Body of pancreas (tissue), 4 donors: ENCODE results near the gene CLEC4F. TPM values are rescaled to one million over a fixed set of nuclear protein-coding genes. Genes with fewer than 3 reads are reported as not detected.

Source experiments
- ATAC-seq: fragments of 150-250 bp; one replicate; pipeline ENCODE4 v1.9.1; 2016
- DNase-seq, 4 donors: peaks; one replicate each; pipeline ENCODE4 v3.0.0-alpha.2; 2019
- H3K27ac ChIP-seq, 4 donors: fragments of 200-600 bp; sonication (generic); 1 replicate in 3 of 4; 2 replicates in 1 of 4; pipeline versions ENCODE4 v1.5.1 to v1.6.1; 2016 to 2019; ENCODE audit warnings: mild to moderate bottlenecking in 1 of 4, mixed read lengths in 1 of 4, moderate library complexity in 1 of 4
- H3K27me3 ChIP-seq, 2 donors: fragments of 200-600 bp; sonication (generic); one replicate each; pipeline ENCODE4 v1.6.0; 2016; ENCODE audit warnings: mild to moderate bottlenecking in 1 of 2
- H3K36me3 ChIP-seq, 2 donors: fragments of 200-600 bp; sonication (generic); replicated peaks in 1 of 2; 2 replicates each; pipeline ENCODE4 v1.5.1; 2016; ENCODE audit warnings: low read depth in 2 of 2; ENCODE audit not compliant: insufficient read depth in 1 of 2
- H3K4me1 ChIP-seq: fragments of 200-600 bp; sonication (generic); one replicate; pipeline ENCODE4 v1.6.0; 2016
- H3K4me3 ChIP-seq, 2 donors: fragments of 200-600 bp; sonication (generic); 1 replicate in 1 of 2; 2 replicates in 1 of 2; pipeline ENCODE4 v1.5.1; 2016 to 2019
- H3K9me3 ChIP-seq, 3 donors: fragments of 200-600 bp; sonication (generic); 1 replicate in 2 of 3; 2 replicates in 1 of 3; pipeline ENCODE4 v1.5.1; 2016
- CTCF ChIP-seq, 7 experiments: fragments of 450-650 bp in 4 of 7; fragments of 200-600 bp in 3 of 7; sonication (generic) in 3 of 7; IDR thresholded peaks; one replicate each; pipeline ENCODE4 v1.5.1; 2016 to 2019; ENCODE audit warnings: antibody characterized with exemption in 7 of 7
- POLR2A ChIP-seq, 3 donors: fragments of 450-650 bp; IDR thresholded peaks; one replicate each; pipeline ENCODE4 v1.6.1; 2016; ENCODE audit warnings: antibody characterized with exemption in 3 of 3, mild to moderate bottlenecking in 2 of 3
- WGBS, 2 donors: methylation state at CpG; one replicate each; pipeline ENCODE4 v1.1.5; 2017; 5-methylcytosine and 5-hydroxymethylcytosine counted together
- intact Hi-C: fragments of 100-400 bp; cut with DNase I; formaldehyde crosslinking; loops from one replicate; pipeline ENCODE4 v1.15.1; 2023
- total RNA-seq, 2 donors: library from RNA; depleted of rRNA; stranded (reverse); fragments of >200 nt; gene quantifications; one replicate each; pipeline ENCODE4 v1.1.0, GENCODE V29; 2016

The CLEC4F gene
- total RNA-seq = 1 to 10 TPM in 1 of 2 donors, not detected in 1; 3.3 TPM

GRCh38 chr2:70820499-70820898 lies at the start of gene CLEC4F:
Gene CLEC4F, minus strand, starts transcription at chr2:70820599. Its CDS starts 76 bp downstream, at chr2:70820523.
- Histone ChIP-seq H3K4me3 (no peak within 1 kb of the TSS), H3K36me3 (no peaks in the 10 kb centered on the region), H3K9me3 (no peaks in the 10 kb centered on the region), H3K4me1 (no peaks in the 10 kb centered on the region), H3K27ac (no peak within 1 kb of the TSS), H3K27me3 (no peaks in the 10 kb centered on the region)
- intact Hi-C loops = no loop called here
- DNase-seq (no peak), ATAC-seq (no peak)
- no peak for TF ChIP-seq CTCF (IDR thresholded peaks at IDR 0.05)
- no peak for TF ChIP-seq POLR2A (IDR thresholded peaks at IDR 0.05)
- WGBS, 2 donors = 74 to 77% methylated on average over 7 of the region's 7 CpGs

- ATAC-seq (no peak), DNase-seq (no peak)
- intact Hi-C loops = no loop called here
- Histone ChIP-seq H3K4me1 (peaks cover 10% of the 10 kb centered on the region), H3K4me3 (no peak overlapping the region), H3K36me3 (no peaks in the 10 kb centered on the region), H3K9me3 (no peaks in the 10 kb centered on the region), H3K27me3 (no peaks in the 10 kb centered on the region), H3K27ac (no peak overlapping the region)
- 50 to 81% methylated on average over 1 of the region's 1 CpG for WGBS, 2 donors
- no peak for TF ChIP-seq POLR2A (IDR thresholded peaks at IDR 0.05)
Measured at GRCh38 chr2:70868970-70869369, 48.6 kb upstream of the CLEC4F start.

GRCh38 chr2:70861777-70862625 lies 41.6 kb upstream of the CLEC4F start:
- DNase-seq (peak; percentile 85 to 89 (median 86)), ATAC-seq (peak; percentile 96)
- no peak overlapping the region for H3K27ac ChIP-seq
- H3K4me3 ChIP-seq = no peak overlapping the region
- TF ChIP-seq POLR2A (IDR thresholded peaks at IDR 0.05) (no peak), CTCF (IDR thresholded peaks at IDR 0.05) (peak; percentile 94 to 99 (median 97))
- no peaks in the 10 kb centered on the region for H3K36me3 ChIP-seq
- peaks cover 6% of the 10 kb centered on the region for H3K4me1 ChIP-seq
- no peaks in the 10 kb centered on the region for H3K27me3 ChIP-seq
- 19 to 33% methylated on average over 19 to 21 of the region's 21 CpGs for WGBS, 2 donors
- intact Hi-C loops = no loop called here
- H3K9me3 ChIP-seq = no peaks in the 10 kb centered on the region

GRCh38 chr2:70855667-70856066 lies 35.3 kb upstream of the CLEC4F start:
- intact Hi-C loops = no loop called here
- H3K9me3 ChIP-seq = no peaks in the 10 kb centered on the region
- ATAC-seq (no peak), DNase-seq (no peak)
- WGBS, 2 donors = 78 to 80% methylated on average over 1 of the region's 1 CpG
- no peaks in the 10 kb centered on the region for H3K27me3 ChIP-seq
- peaks cover 4% of the 10 kb centered on the region for H3K4me1 ChIP-seq
- H3K36me3 ChIP-seq = no peaks in the 10 kb centered on the region
- H3K4me3 ChIP-seq = no peak overlapping the region
- TF ChIP-seq CTCF (IDR thresholded peaks at IDR 0.05) (no peak), POLR2A (IDR thresholded peaks at IDR 0.05) (no peak)
- no peak overlapping the region for H3K27ac ChIP-seq

GRCh38 chr2:70854411-70854810 lies 34.0 kb upstream of the CLEC4F start:
- peaks cover 4% of the 10 kb centered on the region for H3K4me1 ChIP-seq
- 78 to 95% methylated on average over 3 to 4 of the region's 4 CpGs for WGBS, 2 donors
- no peak for DNase-seq
- intact Hi-C loops = no loop called here
- no peaks in the 10 kb centered on the region for H3K36me3 ChIP-seq
- ATAC-seq = no peak
- no peak overlapping the region for H3K4me3 ChIP-seq
- no peak overlapping the region for H3K27ac ChIP-seq
- no peaks in the 10 kb centered on the region for H3K27me3 ChIP-seq
- TF ChIP-seq CTCF (IDR thresholded peaks at IDR 0.05) (no peak), POLR2A (IDR thresholded peaks at IDR 0.05) (no peak)
- H3K9me3 ChIP-seq = no peaks in the 10 kb centered on the region
